ENCODE data around the gene GAK. TPM values are rescaled to one million over a fixed set of nuclear protein-coding genes. Genes with fewer than 3 reads are reported as not detected.
A peak's percentile ranks its signal among the peaks of the same experiment; 100 is the strongest.
"Not testable (repeated sequence)": the region's sequence is repeated elsewhere in the genome, so short reads cannot be mapped to it uniquely, and the experiment has no call there.

The GAK gene
- total RNA-seq, 6 experiments from 2014 or later: 65.8 to 72.9 (median 69.1) TPM

DNA sequence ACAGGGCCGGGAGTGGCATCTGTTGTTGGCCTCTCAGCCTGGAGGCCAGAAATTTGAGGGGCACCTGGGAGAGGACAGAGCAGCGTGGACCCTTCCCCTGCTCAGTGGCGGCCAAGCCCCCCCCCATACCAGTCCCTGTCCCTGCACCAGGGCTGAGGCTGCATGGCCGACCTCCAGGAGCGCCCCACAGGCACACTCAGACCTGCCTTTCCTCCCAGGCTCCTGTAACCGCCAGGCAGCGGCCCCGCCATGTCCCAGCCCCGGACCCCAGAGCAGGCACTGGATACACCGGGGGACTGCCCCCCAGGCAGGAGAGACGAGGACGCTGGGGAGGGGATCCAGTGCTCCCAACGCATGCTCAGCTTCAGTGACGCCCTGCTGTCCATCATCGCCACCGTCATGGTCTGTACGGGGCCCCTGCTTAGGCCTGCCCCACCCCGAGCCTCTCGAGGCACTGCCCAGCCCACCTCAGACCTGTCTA is 15.4 kb upstream of the GAK start:
- Mint-ChIP-seq H3K27ac (no peak overlapping the region), H3K27me3 (ENCODE audit: insufficient read depth) (peaks cover 6% of the 10 kb centered on the region), H3K4me1 (ENCODE audit: low read depth) (no peaks in the 10 kb centered on the region), H3K4me3 (no peak overlapping the region), H3K36me3 (ENCODE audit: low read depth) (no peaks in the 10 kb centered on the region), H3K9me3 (no peaks in the 10 kb centered on the region)
- DNase-seq: no peak
- TF ChIP-seq CTCF (IDR thresholded peaks at IDR 0.05): no peak

DNA sequence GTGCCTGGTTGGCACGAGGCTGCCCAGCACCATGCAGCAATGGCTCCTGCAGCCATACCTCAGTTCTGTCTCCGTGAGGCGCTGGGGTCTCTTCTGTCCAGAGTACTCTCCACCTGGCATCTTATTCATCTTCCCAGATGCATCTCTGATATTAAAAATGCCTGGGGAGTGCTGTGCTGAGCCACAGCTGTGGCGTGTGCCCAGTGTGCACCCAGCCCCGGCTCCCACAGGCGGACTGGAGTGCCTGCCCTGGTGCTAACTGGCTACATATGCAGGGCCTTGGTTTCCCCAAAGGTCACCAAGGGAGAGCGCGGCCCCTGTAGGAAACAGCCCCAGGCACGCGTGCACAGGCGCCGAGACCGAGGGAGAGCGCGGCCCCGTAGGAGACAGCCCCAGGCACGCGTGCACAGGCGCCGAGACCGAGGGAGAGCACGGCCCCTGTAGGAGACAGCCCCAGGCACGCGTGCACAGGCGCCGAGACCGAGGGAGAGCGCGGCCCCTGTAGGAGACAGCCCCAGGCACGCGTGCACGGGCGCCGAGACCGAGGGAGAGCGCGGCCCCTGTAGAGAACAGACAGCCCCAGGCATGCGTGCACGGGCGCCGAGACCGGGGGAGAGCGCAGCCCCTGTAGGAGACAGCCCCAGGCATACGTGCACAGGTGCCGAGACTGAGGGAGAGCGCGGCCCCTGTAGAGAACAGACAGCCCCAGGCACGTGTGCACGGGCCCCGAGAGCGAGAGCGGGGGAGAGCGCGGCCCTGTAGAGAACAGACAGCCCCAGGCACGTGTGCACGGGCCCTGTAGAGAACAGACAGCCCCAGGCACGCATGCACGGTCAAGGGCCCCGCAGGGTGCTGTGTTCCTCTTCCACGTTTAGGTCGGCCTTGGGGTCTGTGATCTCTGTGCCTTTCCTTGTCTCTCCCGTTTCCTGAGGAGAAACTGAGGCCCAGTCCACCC is 14.7 kb upstream of the GAK start:
- Mint-ChIP-seq H3K36me3 (ENCODE audit: low read depth) (no peaks in the 10 kb centered on the region), H3K4me3 (no peak overlapping the region), H3K4me1 (ENCODE audit: low read depth) (no peaks in the 10 kb centered on the region), H3K27me3 (ENCODE audit: insufficient read depth) (peaks cover 6% of the 10 kb centered on the region), H3K27ac (no peak overlapping the region), H3K9me3 (no peaks in the 10 kb centered on the region)
- TF ChIP-seq CTCF (IDR thresholded peaks at IDR 0.05): no peak
- DNase-seq: no peak

DNA sequence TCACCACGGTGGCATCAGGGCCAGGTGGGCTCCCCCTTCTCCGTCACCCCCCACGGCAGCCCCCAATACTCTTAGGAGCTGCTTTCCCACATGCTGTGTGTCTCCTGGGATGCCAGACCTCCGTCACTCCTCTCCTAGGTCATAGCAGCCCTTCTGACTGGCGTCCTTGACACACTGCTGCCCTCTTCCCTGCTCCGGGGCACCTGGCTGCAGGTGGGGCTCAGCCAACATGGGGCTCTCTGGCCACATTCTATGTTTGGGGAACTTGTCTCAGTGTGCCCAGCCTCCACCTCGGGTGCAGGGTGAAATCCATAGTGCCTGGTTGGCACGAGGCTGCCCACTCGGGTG is 14.0 kb upstream of the GAK start:
- no peaks in the 10 kb centered on the region for H3K9me3 Mint-ChIP-seq
- TF ChIP-seq CTCF (IDR thresholded peaks at IDR 0.05): no peak
- H3K4me3 Mint-ChIP-seq: no peak overlapping the region
- H3K36me3 Mint-ChIP-seq (ENCODE audit: low read depth): no peaks in the 10 kb centered on the region
- no peaks in the 10 kb centered on the region for H3K4me1 Mint-ChIP-seq (ENCODE audit: low read depth)
- no peak for DNase-seq
- H3K27ac Mint-ChIP-seq: no peak overlapping the region
- peaks cover 6% of the 10 kb centered on the region for H3K27me3 Mint-ChIP-seq (ENCODE audit: insufficient read depth)

DNA sequence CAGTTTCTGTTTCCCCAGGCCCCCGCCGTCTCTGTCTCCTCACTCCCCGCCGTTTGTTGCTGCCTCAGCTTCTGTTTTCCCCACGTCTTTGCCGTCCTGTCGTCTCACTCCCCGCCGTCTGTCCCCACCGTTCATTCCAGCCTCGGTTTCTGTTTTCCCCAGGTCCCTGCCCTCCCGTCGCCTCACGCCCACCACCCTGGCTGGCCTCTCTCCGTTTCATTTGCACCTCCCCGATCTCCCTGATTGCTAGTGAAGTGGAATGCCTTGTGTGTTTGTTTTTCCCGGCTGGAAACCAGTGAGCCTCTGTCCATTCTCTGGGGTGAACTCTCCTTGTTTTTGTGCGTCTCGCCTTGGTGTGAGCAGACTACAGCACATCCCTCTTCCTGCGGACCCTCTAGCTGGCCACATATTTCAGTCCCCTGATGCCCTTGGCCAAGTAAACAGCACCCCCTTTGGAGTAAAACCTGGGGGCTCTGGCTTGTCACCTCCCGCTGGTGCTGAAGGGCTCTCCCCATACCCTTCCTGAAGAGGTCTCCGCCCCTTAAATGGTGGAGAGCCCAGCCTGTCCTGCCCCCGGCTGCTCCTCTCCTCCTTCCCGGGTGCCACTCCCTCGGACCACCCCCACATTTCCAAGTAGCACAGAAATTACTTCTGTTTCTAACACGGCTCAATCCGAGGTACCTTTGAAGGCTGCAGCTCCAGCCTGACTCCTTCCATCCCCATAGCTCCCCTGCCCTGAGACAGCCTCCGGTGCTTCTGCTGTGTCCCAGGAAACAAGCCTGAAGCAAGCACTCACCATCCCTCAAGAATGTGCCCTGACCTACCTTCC is 13.4 kb upstream of the GAK start:
- H3K9me3 Mint-ChIP-seq: no peaks in the 10 kb centered on the region
- H3K36me3 Mint-ChIP-seq (ENCODE audit: low read depth): no peaks in the 10 kb centered on the region
- peaks cover 6% of the 10 kb centered on the region for H3K27me3 Mint-ChIP-seq (ENCODE audit: insufficient read depth)
- no peak overlapping the region for H3K27ac Mint-ChIP-seq
- no peak for TF ChIP-seq CTCF (IDR thresholded peaks at IDR 0.05)
- H3K4me3 Mint-ChIP-seq: no peak overlapping the region; the same call in 1 of the 2 replicates
- H3K4me1 Mint-ChIP-seq (ENCODE audit: low read depth): no peaks in the 10 kb centered on the region
- DNase-seq: no peak

DNA sequence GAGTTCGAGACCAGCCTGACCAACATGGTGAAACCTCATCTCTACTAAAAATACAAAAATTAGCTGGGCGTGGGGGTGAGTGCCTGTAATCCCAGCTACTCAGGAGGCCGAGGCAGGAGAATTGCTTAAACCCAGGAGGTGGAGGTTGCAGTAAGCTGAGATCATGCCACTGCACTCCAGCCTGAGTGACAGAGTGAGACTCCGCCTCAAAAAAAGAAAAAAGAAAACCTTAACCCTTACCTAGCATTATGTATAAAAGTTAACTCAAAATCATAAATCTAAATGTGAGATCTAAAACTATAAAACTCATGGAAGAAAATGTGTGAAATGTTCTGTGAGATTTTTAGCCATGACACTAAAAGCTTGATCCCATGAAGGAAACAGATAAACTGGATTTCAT is 7.4 kb upstream of the GAK start:
- not testable (repeated sequence) for H3K9me3 Mint-ChIP-seq; DNase-seq; H3K27me3 Mint-ChIP-seq (ENCODE audit: insufficient read depth); H3K4me3 Mint-ChIP-seq; H3K27ac Mint-ChIP-seq; H3K36me3 Mint-ChIP-seq (ENCODE audit: low read depth); H3K4me1 Mint-ChIP-seq (ENCODE audit: low read depth)

DNA sequence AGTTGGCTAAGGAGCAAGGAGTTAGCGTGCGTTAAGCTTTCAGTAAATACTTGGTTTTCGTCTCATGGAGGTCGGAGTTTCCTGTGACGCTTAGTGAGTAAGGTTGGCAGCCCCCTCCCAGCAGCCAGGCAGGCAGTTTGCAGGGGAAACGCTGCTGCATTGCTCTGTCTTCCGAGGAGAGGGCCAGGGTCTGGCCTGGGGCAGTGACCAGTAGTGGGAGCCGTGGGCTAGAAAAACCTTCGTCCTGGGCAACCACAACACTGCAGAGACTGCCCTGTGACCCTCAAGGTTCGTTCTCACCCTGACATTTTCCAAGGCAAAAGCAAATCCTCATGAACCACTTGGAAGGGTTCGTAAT is 576 bp upstream of the GAK start:
- peak overlapping the region; percentile 99 for H3K4me3 Mint-ChIP-seq
- H3K27ac Mint-ChIP-seq: peak overlapping the region; percentile 90
- peaks cover 22% of the 10 kb centered on the region for H3K4me1 Mint-ChIP-seq (ENCODE audit: low read depth)
- no peaks in the 10 kb centered on the region for H3K9me3 Mint-ChIP-seq
- 0 out of 2 replicates have a peak, but pooled peaks cover 3% of the 10 kb centered on the region for H3K36me3 Mint-ChIP-seq (ENCODE audit: low read depth)
- TF ChIP-seq CTCF (IDR thresholded peaks at IDR 0.05): peak; percentile 23; the same call in 1 of the 2 replicates
- DNase-seq: no peak
- H3K27me3 Mint-ChIP-seq (ENCODE audit: insufficient read depth): no peaks in the 10 kb centered on the region; the same call in 1 of the 2 replicates
